GM20431 (cell line): ENCODE results near the gene RASL10A.
"Not testable (repeated sequence)": the region's sequence is repeated elsewhere in the genome, so short reads cannot be mapped to it uniquely, and the experiment has no call there.

Experiments used
- in situ Hi-C: fragments of 300-500 bp; cut with MseI, MboI; formaldehyde crosslinking; loops from one replicate; pipeline ENCODE4 v1.15.0; 2020; ENCODE audit warnings: low sequenced_read_pairs; ENCODE audit not compliant: unreplicated experiment

The RASL10A gene

GRCh38 chr22:29315286-29316140 is at the start of gene RASL10A:
TSS of gene RASL10A (minus strand) at chr22:29315697. CDS start at chr22:29315246, 451 bp downstream.
- in situ Hi-C loops = no loop called here

GRCh38 chr22:29359469-29359868 is 44.0 kb upstream of the RASL10A start:
- in situ Hi-C loops = no loop called here

GRCh38 chr22:29357193-29357890 is 41.8 kb upstream of the RASL10A start:
- in situ Hi-C loops = not testable (repeated sequence)

GRCh38 chr22:29353860-29354259 is 38.4 kb upstream of the RASL10A start:
- in situ Hi-C loops = no loop called here

GRCh38 chr22:29353286-29353685 is 37.8 kb upstream of the RASL10A start:
- in situ Hi-C loops = no loop called here

GRCh38 chr22:29352778-29353177 is 37.3 kb upstream of the RASL10A start:
- in situ Hi-C loops = no loop called here

- in situ Hi-C loops = no loop called here
Measured at GRCh38 chr22:29351891-29352290, 36.4 kb upstream of the RASL10A start.

GRCh38 chr22:29351042-29351441 is 35.5 kb upstream of the RASL10A start:
- in situ Hi-C loops = no loop called here

GRCh38 chr22:29348956-29349355 is 33.5 kb upstream of the RASL10A start:
- in situ Hi-C loops = no loop called here

GRCh38 chr22:29348041-29348440 is 32.5 kb upstream of the RASL10A start:
- in situ Hi-C loops = no loop called here

- in situ Hi-C loops = no loop called here
Measured at GRCh38 chr22:29346659-29347058, 31.2 kb upstream of the RASL10A start.

- in situ Hi-C loops = no loop called here
Measured at GRCh38 chr22:29345932-29346331, 30.4 kb upstream of the RASL10A start.

GRCh38 chr22:29344889-29345288 is 29.4 kb upstream of the RASL10A start:
- in situ Hi-C loops = not testable (repeated sequence)

- in situ Hi-C loops = no loop called here
Measured at GRCh38 chr22:29344137-29344536, 28.6 kb upstream of the RASL10A start.

GRCh38 chr22:29343313-29343805 is 27.9 kb upstream of the RASL10A start:
- in situ Hi-C loops = no loop called here

- in situ Hi-C loops = no loop called here
Measured at GRCh38 chr22:29342577-29343312, 27.2 kb upstream of the RASL10A start.

- in situ Hi-C loops = no loop called here
Measured at GRCh38 chr22:29342177-29342576, 26.7 kb upstream of the RASL10A start.

- in situ Hi-C loops = no loop called here
Measured at GRCh38 chr22:29341849-29342127, 26.3 kb upstream of the RASL10A start.

- in situ Hi-C loops = no loop called here
Measured at GRCh38 chr22:29341056-29341848, 25.8 kb upstream of the RASL10A start.

- in situ Hi-C loops = no loop called here
Measured at GRCh38 chr22:29340566-29340965, 25.1 kb upstream of the RASL10A start.
